GM19324 (cell line): ENCODE data around the gene LRIT2.

ENCODE experiments used
- ATAC-seq: cut with Tn5 transposase; IDR thresholded peaks from one replicate; pipeline ENCODE4 v1.9.1; 2021; ENCODE audit warnings: mild to moderate bottlenecking, moderate library complexity; ENCODE audit not compliant: unreplicated experiment, low FRiP score

Gene LRIT2

GRCh38 chr10:84225427-84226173 lies at the start of gene LRIT2:
Gene LRIT2 (minus strand): TSS chr10:84225544. CDS start chr10:84225520, 24 bp downstream.
- ATAC-seq = no peak

- ATAC-seq = no peak
These were observed 45.4 kb upstream of the LRIT2 start for GRCh38 chr10:84270708-84271107.

- no peak for ATAC-seq
These were observed 44.4 kb upstream of the LRIT2 start for GRCh38 chr10:84269773-84270172.

- ATAC-seq = no peak
These were observed 43.8 kb upstream of the LRIT2 start for GRCh38 chr10:84269162-84269561.

- ATAC-seq = no peak
These were observed 42.3 kb upstream of the LRIT2 start for GRCh38 chr10:84267503-84268126.

GRCh38 chr10:84265418-84265817 lies 40.1 kb upstream of the LRIT2 start:
- no peak for ATAC-seq

GRCh38 chr10:84264611-84265141 lies 39.3 kb upstream of the LRIT2 start:
- peak; percentile 92 for ATAC-seq

GRCh38 chr10:84263716-84264115 lies 38.4 kb upstream of the LRIT2 start:
- no peak for ATAC-seq

GRCh38 chr10:84262190-84262956 lies 37.0 kb upstream of the LRIT2 start:
- ATAC-seq = no peak

GRCh38 chr10:84261236-84261915 lies 36.0 kb upstream of the LRIT2 start:
- no peak for ATAC-seq

- no peak for ATAC-seq
These were observed 32.8 kb upstream of the LRIT2 start for GRCh38 chr10:84258034-84258695.

- ATAC-seq = no peak
These were observed 32.1 kb upstream of the LRIT2 start for GRCh38 chr10:84257343-84258020.

GRCh38 chr10:84256510-84257342 lies 31.4 kb upstream of the LRIT2 start:
- no peak for ATAC-seq

- no peak for ATAC-seq
These were observed 29.5 kb upstream of the LRIT2 start for GRCh38 chr10:84254552-84255478.

- ATAC-seq = no peak
These were observed 23.4 kb upstream of the LRIT2 start for GRCh38 chr10:84248794-84249193.

GRCh38 chr10:84247496-84247895 lies 22.2 kb upstream of the LRIT2 start:
- no peak for ATAC-seq

GRCh38 chr10:84244651-84245270 lies 19.4 kb upstream of the LRIT2 start, which contains the start of gene RGR:
Gene RGR (plus strand): TSS chr10:84245053. CDS start chr10:84245091, 38 bp downstream.
- ATAC-seq = no peak
